SK-N-MC (cell line): Measurements from ENCODE around the gene TEAD2.

Experiments
- EZH2 ChIP-seq: fragments of 200-600 bp; sonication (generic); IDR thresholded peaks from one replicate; pipeline ENCODE4 v1.6.1; 2017; ENCODE audit warnings: antibody characterized with exemption
- FOXP2 ChIP-seq: optimal IDR thresholded peaks from 2 replicates; pipeline ENCODE3; 2011; ENCODE audit warnings: mild to moderate bottlenecking, moderate library complexity; ENCODE audit not compliant: insufficient read depth; ENCODE audit errors: extremely low read length, control extremely low read depth
- POLR2AphosphoS5 ChIP-seq: IDR thresholded peaks from 2 replicates; pipeline ENCODE4 v1.6.1; 2012; ENCODE audit warnings: mild to moderate bottlenecking, low read depth, low read length, borderline replicate concordance

DNA sequence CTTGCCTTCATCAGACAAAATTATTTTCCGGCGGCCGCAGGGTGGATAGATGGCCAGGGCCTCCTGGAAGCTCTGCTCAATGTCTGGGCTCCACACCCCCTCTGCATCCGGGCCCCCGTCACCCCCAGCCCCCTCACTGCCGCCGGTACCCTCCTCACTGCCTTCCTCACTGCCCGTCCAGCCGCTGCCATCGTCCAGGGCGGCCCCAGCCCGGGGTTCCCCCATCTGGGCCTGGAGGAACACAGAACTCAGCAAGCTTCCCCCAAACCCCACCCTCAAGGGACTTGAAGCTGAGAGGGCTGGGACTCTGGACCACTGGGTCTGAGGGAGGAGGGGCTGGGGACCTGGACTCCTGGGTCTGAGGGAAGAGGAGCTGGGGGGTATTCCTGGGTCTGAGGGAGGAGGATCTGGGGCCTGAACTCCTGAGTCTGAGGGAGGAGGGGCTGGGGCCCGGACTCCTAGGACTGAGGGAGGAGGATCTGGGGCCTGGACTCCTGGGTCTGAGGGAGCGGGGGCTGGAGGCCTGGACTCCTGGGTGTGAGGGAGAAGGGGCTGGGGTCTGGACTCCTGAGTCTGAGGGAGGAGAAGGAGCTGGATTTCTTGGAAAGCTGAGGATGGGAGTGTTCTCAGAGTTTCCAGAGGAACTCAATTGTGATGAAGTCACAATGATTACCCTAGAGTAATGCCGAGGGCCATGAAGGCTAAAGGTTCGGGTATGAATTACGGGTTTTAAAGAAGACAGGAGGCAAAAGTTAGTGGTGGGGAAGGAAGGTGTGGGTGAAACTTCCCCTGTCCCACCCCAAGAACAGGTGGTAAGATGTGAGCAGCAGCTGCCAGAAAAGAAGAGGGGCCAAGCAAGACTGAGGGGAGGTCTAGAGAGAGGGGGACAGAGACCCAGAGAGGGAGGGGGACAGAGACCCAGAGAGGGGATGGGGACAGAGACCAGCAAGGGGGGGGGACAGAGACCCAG lies 2.1 kb downstream of the TEAD2 start:
- TF ChIP-seq POLR2AphosphoS5, result no peak
- no peak for TF ChIP-seq EZH2
- TF ChIP-seq FOXP2, result no peak
